Inferior parietal cortex (tissue), 1 donor: ENCODE measurements around the gene LACTBL1.
A peak's percentile ranks its signal among the peaks of the same experiment; 100 is the strongest.
"Not testable (repeated sequence)": the region's sequence is repeated elsewhere in the genome, so short reads cannot be mapped to it uniquely, and the experiment has no call there.

ENCODE experiments used
- DNase-seq: peaks from one replicate; pipeline ENCODE4 v3.0.0-alpha.2; 2016; ENCODE audit errors: extremely low spot score

Gene LACTBL1

DNA sequence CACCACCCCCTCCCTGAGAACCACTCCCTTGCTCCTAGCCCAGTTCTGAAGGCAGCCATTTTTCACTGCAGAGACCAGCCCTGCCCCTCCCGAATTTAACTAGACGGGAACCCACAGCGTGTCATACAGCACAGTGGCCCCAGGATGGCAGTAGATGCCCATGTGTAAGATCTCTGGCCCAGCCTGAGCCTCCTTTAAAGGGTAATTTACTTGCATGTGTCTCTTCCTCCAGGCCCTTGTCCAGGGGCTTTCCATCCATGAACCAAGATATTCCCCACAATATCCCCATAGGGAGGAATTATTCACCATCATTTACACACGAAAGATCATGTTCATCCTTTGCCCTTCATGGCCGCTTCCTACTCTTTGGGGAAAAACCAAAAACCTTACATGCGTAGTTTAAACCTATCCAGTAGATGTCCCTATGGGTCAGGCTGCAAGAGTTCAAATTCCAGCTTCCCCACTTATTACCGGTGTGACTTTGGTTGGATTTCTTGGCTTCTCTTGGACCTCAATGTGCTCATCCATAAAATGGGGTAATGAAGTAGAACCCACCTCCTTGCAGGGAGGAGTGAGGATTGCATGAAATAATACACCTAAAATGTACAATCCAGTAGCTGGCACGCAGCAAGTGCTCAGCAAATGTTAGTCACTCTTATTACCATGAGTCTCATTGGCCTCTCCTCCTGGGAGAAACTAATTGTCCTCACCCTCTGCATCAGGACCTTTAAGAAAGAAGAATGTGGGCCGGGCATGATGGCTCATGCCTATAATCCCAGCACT is 4.0 kb upstream of the LACTBL1 start:
- peak; percentile 74 for DNase-seq

GRCh38 chr1:22976127-22976460 is 3.4 kb upstream of the LACTBL1 start:
- DNase-seq = no peak

DNA sequence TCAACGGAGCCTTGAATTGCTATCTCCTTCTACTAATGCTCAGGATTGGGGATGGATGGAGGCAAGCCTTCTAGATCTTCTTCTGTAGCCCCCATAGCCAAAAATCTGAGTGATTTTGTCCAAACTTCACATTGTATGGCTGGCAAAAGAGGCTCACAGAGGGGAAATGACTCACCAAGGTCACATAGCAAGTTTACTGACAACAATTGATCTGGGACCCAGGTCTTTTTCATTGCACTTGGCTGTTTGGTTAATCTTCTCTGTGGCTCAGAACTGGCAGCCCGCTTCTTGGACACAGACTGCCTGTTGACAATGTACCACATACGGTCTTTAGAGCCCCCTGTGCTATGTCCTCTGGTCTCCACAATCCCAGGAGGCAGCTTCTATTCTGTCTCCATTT is 3.0 kb upstream of the LACTBL1 start:
- DNase-seq = no peak

- no peak for DNase-seq
Measured at GRCh38 chr1:22971611-22972405, 858 bp downstream of the LACTBL1 start.

- DNase-seq = no peak
Measured at GRCh38 chr1:22971161-22971560, 1.5 kb downstream of the LACTBL1 start.

DNA sequence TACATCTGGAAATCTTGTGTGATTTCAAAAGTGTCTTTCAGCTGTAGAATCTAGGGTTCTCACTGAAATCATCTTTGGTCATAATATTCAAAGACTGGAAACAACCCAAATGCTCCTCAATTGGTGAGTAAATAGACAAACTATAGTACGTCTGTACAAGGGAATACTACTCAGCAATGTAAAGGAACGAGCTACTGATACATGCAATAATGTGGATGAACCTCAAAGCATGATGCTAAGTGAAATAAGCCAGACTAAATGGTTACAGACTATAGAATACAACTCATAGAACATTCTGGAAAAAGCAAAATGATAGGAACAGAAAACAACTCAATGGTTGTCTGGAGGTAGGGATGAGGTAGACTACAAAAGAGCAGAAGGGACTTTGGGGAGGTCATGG is 2.6 kb downstream of the LACTBL1 start:
- DNase-seq = no peak

DNA sequence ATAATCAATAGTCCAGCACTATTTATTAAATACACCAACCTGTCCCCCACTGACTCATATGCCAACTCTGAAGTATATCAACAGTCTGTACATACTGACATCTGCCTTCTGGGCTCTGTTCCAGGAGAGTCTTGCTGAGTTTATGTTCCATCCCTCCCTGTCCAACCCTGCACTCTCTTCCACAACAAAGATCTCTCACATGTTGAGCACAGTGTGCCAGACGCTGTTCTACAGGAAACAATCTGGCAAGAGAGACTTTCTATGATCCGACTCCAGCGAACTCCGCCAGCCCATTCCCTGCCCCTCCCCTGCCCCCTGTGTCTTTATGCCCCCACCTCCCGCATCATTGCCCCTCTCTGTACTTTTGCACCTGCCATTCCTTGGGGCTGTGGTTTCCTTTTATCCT is 3.4 kb downstream of the LACTBL1 start:
- no peak for DNase-seq

DNA sequence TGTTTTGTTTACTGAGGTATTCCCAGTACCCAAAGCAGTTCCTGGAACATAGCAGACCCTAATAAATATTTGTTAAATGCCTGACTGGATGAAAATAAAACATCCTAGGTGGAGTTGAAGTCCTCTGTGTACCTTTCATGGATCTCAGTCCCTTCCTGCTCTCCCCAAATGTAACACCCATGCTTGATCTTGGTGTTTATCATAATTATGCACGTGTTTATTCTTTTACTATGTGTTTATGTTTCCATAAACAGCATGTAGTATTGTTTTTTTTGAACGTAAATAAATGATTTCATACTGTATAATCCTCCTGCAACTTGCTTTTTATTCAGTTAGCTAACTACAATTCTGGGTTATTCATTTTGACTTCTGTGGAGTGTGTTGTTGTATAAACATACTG is 4.8 kb downstream of the LACTBL1 start:
- no peak for DNase-seq

- DNase-seq = no peak
Measured at GRCh38 chr1:22966309-22966708, 6.4 kb downstream of the LACTBL1 start.

- no peak for DNase-seq
Measured at GRCh38 chr1:22963044-22963677, 9.5 kb downstream of the LACTBL1 start.

GRCh38 chr1:22962558-22962957 is 10.1 kb downstream of the LACTBL1 start:
- no peak for DNase-seq

DNA sequence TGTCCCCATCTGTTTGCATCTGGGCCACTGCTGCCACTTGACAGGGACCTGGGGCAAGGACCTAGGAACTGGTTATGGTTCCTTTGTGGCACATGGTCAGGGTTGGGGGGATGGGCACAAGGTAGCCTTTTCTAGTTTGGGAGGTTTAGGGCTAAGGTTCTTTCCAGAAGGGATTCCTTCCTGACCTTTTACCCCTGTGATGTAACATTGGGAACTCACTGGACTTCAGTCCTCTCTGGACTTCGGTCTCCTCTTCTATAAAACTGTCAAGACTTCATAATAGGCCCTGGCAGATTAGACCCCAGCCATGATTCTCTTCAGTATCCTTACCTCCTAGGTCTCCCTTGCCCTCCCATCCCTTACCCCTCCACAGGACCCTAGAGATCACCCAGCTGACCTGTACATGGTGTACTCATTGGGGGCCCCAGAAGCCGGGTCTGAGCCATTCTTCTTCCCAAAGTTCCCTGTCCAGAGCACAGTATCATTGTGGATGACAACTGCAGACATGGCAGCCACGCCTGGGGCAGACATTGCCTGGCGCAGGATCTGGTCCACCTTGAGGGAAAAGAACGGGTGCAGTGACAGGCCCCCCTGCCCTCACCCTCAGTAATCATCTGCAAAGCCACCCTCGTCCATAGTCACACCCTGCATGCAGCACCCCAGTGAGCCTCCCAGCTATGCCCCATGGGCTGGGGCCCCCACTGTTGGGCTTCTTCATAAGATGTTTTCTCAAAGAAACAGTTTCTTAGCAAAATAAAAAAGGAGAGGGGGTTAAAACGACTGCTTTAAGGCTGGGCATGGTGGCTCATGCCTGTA is 12.9 kb downstream of the LACTBL1 start:
- DNase-seq = no peak

DNA sequence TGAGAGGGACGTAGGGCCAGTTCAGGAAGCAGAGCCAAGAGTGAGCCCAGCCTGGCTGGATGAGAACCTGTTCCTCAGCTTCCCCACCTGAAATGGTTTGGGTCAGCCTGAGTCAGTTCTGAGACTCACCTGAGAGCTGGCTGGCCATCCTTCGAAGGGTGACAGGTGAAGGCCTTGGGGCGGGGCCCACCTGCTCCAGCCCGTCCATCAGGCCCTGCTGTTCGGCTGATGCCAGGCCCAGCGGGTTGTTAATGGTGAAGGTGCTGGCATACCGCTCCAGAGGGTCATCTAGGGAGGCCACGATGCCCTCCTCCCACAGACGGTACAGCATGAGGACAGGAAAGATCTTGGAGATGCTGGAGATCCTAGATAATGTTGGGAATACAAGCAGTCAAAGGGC is 14.1 kb downstream of the LACTBL1 start:
- no peak for DNase-seq

GRCh38 chr1:22957066-22957465 is 15.6 kb downstream of the LACTBL1 start:
- no peak for DNase-seq

GRCh38 chr1:22955146-22955545 is 17.5 kb downstream of the LACTBL1 start:
- DNase-seq = no peak

- no peak for DNase-seq
Measured at GRCh38 chr1:22953740-22954141, 18.9 kb downstream of the LACTBL1 start.

DNA sequence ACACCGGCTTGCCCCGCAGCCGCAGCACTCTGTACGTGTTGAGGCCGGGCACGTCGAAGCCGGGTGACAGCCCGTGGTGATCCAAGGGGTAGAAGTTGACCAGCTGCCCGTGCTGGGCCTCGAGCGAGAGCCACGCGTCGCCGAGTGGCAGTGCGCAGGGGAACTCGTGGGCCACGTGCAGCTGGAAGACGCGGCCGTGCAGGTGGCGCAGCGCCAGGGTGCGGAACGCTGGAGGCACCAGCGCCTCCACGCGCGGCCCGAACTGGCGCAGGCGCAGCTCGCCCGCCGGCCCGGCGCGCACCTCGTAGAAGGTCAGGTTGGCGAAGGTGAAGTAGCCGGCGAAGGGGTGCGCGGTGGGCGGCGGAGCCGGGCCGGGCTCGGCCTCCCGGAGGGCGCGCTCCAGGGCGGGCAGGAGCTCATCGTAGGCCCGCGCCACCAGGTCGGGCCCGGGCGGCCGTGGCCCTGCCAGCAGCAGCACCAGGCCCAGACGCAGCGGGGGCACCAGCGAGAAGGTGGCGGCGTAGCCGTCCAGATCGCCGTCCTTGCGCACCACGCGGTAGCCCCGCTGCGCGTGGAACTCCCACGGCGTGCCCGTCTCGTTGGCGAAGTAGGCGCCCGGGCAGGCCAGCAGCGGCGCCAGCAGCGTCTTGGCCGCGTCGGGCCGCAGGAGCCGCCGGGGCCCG is 19.5 kb downstream of the LACTBL1 start:
- DNase-seq = no peak

GRCh38 chr1:22952694-22953056 is 20.0 kb downstream of the LACTBL1 start:
- no peak for DNase-seq

DNA sequence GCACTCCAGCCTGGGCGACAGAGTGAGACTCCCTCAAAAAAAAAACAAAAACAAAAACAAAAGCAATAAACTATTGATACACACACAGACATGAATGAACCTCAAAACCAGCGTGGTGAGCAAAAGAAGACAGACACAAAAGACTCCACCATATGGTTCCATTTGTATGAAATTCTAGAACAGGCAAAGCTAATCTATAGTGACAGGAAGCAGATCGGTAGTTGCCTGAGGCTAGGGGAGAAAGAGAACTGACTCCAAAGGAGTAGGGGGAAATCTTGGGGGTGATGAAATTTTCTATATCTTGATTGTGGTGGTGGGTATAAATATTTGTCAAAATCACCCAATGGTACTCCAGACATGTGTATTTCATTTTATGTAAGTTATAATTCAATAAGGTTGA is 20.9 kb downstream of the LACTBL1 start:
- DNase-seq = no peak

DNA sequence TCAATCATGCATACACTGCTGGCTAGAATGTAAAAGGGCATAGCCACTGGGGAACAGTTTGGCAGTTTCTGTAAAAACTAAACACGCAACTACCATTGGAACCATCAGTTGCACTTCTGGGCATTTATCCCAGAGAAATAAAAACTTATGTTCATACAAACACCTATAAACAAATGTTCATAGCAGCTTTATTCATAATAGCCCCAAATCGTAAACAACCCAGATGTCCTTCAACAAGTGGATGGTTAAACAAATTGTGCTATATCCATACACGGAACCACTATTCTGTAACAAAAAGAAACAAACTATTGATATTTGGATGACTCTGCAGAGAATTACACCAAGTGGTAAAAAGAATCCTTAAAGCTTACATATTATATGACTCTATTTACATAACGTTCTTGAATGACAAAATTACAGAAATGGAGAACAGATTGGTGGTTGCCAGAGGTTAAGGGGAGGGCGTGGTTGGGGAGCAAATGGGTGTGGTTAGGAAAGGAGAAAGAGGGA is 22.8 kb downstream of the LACTBL1 start:
- DNase-seq = no peak

DNA sequence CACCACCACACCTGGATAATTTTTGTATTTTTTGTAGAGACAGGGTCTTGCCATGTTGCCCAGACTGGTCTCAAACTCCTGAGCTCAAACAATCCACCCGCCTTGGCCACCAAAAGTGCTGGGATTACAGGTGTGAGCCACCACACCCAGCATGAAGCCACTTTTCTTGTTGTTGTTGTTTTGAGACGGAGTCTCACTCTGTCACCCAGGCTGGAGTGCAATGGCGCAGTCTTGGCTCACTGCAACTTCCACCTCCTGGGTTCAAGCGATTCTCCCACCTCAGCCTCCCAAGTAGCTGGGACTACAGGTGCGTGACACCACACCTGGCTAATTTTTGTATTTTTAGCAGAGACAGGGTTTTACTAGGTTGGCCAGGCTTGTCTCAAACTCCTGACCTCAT is 27.5 kb downstream of the LACTBL1 start:
- DNase-seq = not testable (repeated sequence)
